Measurements from ENCODE around the gene SAFB.
"Not testable (repeated sequence)": the region's sequence is repeated elsewhere in the genome, so short reads cannot be mapped to it uniquely, and the experiment has no call there.

The SAFB gene

DNA sequence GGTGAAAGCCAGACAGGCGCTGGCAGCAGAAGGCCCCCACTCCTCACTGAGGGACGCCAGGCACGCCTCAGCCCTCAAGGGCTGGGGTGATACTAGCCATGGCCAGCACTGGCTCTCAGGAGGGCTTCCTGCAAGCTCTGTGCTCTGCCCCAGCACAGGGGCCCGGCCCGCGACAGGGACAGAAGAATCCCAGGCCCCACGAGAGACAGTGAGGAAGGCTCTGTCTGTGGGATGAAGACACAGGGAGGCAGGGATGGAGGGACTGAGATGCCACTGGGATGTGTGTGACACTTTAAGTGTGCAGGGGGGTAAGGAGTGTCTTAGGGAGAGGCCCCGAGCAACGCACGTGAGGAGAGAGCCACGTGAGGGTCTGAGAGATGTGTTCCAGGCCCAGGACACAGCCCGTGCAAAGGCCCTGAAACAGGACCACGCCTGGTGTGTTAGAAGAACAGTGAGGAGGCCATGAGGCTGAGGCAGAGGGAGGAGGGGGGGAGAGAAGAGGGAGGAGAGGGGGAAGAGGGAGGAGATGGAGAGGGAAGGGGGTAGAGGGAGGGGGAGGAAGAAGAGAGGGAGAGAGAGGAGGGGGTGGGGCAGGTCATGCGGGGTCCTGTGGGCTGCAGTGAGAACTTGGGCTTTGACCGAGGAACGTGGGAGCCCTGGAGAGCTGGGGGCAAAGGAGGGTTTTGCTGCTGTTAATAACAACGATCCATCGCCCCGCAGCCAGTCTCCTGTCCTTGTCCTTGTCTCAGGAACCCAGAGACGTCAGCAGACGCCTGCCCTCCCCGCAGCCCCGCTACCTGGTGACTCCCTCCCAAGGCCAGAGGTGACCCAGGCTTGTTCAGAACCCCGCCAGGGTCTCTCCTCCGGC lies 74.4 kb downstream of the SAFB start:
- TF ChIP-seq POLR2A (IDR thresholded peaks at IDR 0.05; ENCODE audit: low read depth, low read length) (peak; percentile 60; the same call in 1 of the 2 replicates), SPI1 (IDR thresholded peaks at IDR 0.05; ENCODE audit: low read depth, low read length) (no peak), POU2F2 (IDR thresholded peaks at IDR 0.05; ENCODE audit: low read depth, low read length) (peak; percentile 48; the same call in 1 of the 2 replicates), TAF1 (IDR thresholded peaks at IDR 0.05; ENCODE audit: low read depth, low read length) (no peak), POLR2AphosphoS5 (IDR thresholded peaks at IDR 0.05; ENCODE audit: low read depth, low read length) (peak; percentile 69), PAX5 (IDR thresholded peaks at IDR 0.05; ENCODE audit: insufficient read depth, low read length, severe bottlenecking) (no peak)
- DNase-seq (ENCODE audit: insufficient read length, low spot score), result no peak
- no peak for FAIRE-seq

- DNase-seq (ENCODE audit: insufficient read length, low spot score), result no peak
- TF ChIP-seq POLR2A (IDR thresholded peaks at IDR 0.05; ENCODE audit: low read depth, low read length) (peak; percentile 8), SPI1 (IDR thresholded peaks at IDR 0.05; ENCODE audit: low read depth, low read length) (no peak)
- FAIRE-seq, result no peak
Observed at GRCh38 chr19:5697890-5698634, 75.2 kb downstream of the SAFB start.

DNA sequence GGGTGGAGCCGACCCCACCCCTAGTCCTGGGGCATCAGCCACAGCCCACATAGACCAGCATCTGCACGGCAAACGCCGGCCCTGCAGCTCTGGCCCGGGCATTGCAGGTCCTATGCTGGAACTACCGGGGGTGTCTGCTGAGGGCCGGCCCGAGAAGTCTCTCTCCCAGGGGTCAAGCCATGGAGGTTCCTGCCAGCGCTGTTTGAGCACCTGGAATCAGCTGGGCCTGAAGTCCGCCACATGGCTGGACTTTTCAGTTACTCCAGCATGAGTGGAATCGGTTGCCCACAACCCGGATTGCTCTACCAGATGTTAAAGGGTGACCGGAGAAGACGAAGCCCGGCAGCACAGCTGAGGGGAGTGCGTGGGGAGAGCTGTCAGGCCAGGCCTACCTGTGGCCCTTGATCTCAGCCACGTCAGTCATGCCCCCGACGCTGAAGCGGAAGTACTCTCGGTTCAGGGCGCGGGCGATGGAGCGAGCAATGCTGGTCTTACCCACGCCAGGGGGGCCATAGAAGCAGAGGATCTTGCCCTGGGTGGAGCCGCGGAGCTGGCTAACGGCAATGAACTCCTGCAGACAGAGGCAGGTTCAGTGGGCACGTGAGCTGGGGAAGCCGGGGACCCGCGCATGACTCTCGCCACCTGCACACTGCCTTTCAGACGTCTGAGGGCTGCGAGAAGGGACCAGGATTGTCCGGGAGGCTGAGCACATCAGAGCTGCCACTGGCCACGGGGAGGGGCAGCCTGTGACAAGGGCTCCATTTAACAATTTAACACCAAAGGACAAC lies 75.9 kb downstream of the SAFB start:
- TF ChIP-seq TAF1 (IDR thresholded peaks at IDR 0.05; ENCODE audit: low read depth, low read length) (no peak), POU2F2 (IDR thresholded peaks at IDR 0.05; ENCODE audit: low read depth, low read length) (no peak), SPI1 (IDR thresholded peaks at IDR 0.05; ENCODE audit: low read depth, low read length) (no peak), POLR2AphosphoS5 (IDR thresholded peaks at IDR 0.05; ENCODE audit: low read depth, low read length) (no peak; the same call in 1 of the 2 replicates), PAX5 (IDR thresholded peaks at IDR 0.05; ENCODE audit: insufficient read depth, low read length, severe bottlenecking) (no peak), POLR2A (IDR thresholded peaks at IDR 0.05; ENCODE audit: low read depth, low read length) (no peak)
- no peak for FAIRE-seq
- no peak for DNase-seq (ENCODE audit: insufficient read length, low spot score)

GRCh38 chr19:5700455-5701092 lies 77.7 kb downstream of the SAFB start:
- FAIRE-seq, result no peak
- no peak for DNase-seq (ENCODE audit: insufficient read length, low spot score)
- TF ChIP-seq SPI1 (IDR thresholded peaks at IDR 0.05; ENCODE audit: low read depth, low read length), result no peak
- no peak for TF ChIP-seq TAF1 (IDR thresholded peaks at IDR 0.05; ENCODE audit: low read depth, low read length)
- no peak for TF ChIP-seq POU2F2 (IDR thresholded peaks at IDR 0.05; ENCODE audit: low read depth, low read length)
- no peak; the same call in 1 of the 2 replicates for TF ChIP-seq POLR2A (IDR thresholded peaks at IDR 0.05; ENCODE audit: low read depth, low read length)
- TF ChIP-seq POLR2AphosphoS5 (IDR thresholded peaks at IDR 0.05; ENCODE audit: low read depth, low read length), result no peak
- no peak for TF ChIP-seq PAX5 (IDR thresholded peaks at IDR 0.05; ENCODE audit: insufficient read depth, low read length, severe bottlenecking)

- not testable (repeated sequence) for FAIRE-seq; DNase-seq (ENCODE audit: insufficient read length, low spot score)
Observed at GRCh38 chr19:5702053-5702410, 79.1 kb downstream of the SAFB start.

GRCh38 chr19:5703819-5704818 lies 81.2 kb downstream of the SAFB start:
- no peak for FAIRE-seq
- peak; percentile 17 for DNase-seq (ENCODE audit: insufficient read length, low spot score)
- TF ChIP-seq TAF1 (IDR thresholded peaks at IDR 0.05; ENCODE audit: low read depth, low read length) (no peak), SPI1 (IDR thresholded peaks at IDR 0.05; ENCODE audit: low read depth, low read length) (no peak), POLR2A (IDR thresholded peaks at IDR 0.05; ENCODE audit: low read depth, low read length) (0 out of 2 replicates have a peak, but pooled peaks have one; percentile 0), PAX5 (IDR thresholded peaks at IDR 0.05; ENCODE audit: insufficient read depth, low read length, severe bottlenecking) (no peak), POU2F2 (IDR thresholded peaks at IDR 0.05; ENCODE audit: low read depth, low read length) (no peak), POLR2AphosphoS5 (IDR thresholded peaks at IDR 0.05; ENCODE audit: low read depth, low read length) (0 out of 2 replicates have a peak, but pooled peaks have one; percentile 26)

- no peak for TF ChIP-seq PAX5 (IDR thresholded peaks at IDR 0.05; ENCODE audit: insufficient read depth, low read length, severe bottlenecking)
- TF ChIP-seq POLR2AphosphoS5 (IDR thresholded peaks at IDR 0.05; ENCODE audit: low read depth, low read length), result no peak; the same call in 1 of the 2 replicates
- TF ChIP-seq POU2F2 (IDR thresholded peaks at IDR 0.05; ENCODE audit: low read depth, low read length), result no peak
- TF ChIP-seq POLR2A (IDR thresholded peaks at IDR 0.05; ENCODE audit: low read depth, low read length), result no peak
- TF ChIP-seq TAF1 (IDR thresholded peaks at IDR 0.05; ENCODE audit: low read depth, low read length), result no peak
- no peak for TF ChIP-seq SPI1 (IDR thresholded peaks at IDR 0.05; ENCODE audit: low read depth, low read length)
- FAIRE-seq (no peak), DNase-seq (ENCODE audit: insufficient read length, low spot score) (no peak)
Observed at GRCh38 chr19:5705552-5705951, 82.7 kb downstream of the SAFB start.

Data from GM12891 (cell line).